Osteoblast (primary cell): ENCODE data around the gene MAP3K12. TPM values are rescaled to one million over a fixed set of nuclear protein-coding genes. Genes with fewer than 3 reads are reported as not detected.

Experiments
- DNase-seq: peaks from one replicate; pipeline ENCODE4 v3.0.0; 2011; ENCODE audit warnings: low spot score, mixed read lengths; ENCODE audit not compliant: insufficient read length; ENCODE audit errors: missing footprints
- H2AFZ ChIP-seq: 2 replicates; pipeline ENCODE4 v1.6.0; 2011; ENCODE audit warnings: mild to moderate bottlenecking, low read length
- H3K27ac ChIP-seq: 2 replicates; pipeline ENCODE4 v1.5.1; 2011; ENCODE audit warnings: mild to moderate bottlenecking, low read depth, low read length, moderate library complexity
- H3K27me3 ChIP-seq: 2 replicates; pipeline ENCODE4 v1.6.0; 2012; ENCODE audit warnings: mild to moderate bottlenecking, control low read depth, inconsistent platforms, low read length, moderate library complexity; ENCODE audit not compliant: insufficient read depth
- H3K36me3 ChIP-seq: 2 replicates; pipeline ENCODE4 v1.5.1; 2011; ENCODE audit warnings: mild to moderate bottlenecking, low read length, control low read depth, moderate library complexity; ENCODE audit not compliant: insufficient read depth
- H3K4me1 ChIP-seq: 2 replicates; pipeline ENCODE4 v1.5.1; 2011; ENCODE audit warnings: mild to moderate bottlenecking, low read length, control low read depth, moderate library complexity; ENCODE audit not compliant: insufficient read depth
- H3K4me2 ChIP-seq: 2 replicates; pipeline ENCODE4 v1.6.0; 2011; ENCODE audit warnings: mild to moderate bottlenecking, low read length; ENCODE audit not compliant: insufficient read depth
- H3K4me3 ChIP-seq: fragments of 200-600 bp; sonication (generic); 3 replicates; pipeline ENCODE4 v1.5.1; 2012; ENCODE audit warnings: mild to moderate bottlenecking, low read length, inconsistent platforms; ENCODE audit not compliant: insufficient read depth
- H3K79me2 ChIP-seq: 2 replicates; pipeline ENCODE4 v1.6.0; 2012; ENCODE audit warnings: mild to moderate bottlenecking, low read length, control low read depth, inconsistent platforms; ENCODE audit not compliant: insufficient read depth
- H3K9me3 ChIP-seq: 2 replicates; pipeline ENCODE4 v1.5.1; 2011; ENCODE audit warnings: low read depth, low read length, control low read depth
- H4K20me1 ChIP-seq: 2 replicates; pipeline ENCODE4 v1.6.0; 2012; ENCODE audit warnings: mild to moderate bottlenecking, low read length, control low read depth; ENCODE audit not compliant: insufficient read depth
- total RNA-seq: library from RNA; depleted of rRNA; stranded (reverse); fragments of >200 nt; gene quantifications from 2 replicates; pipeline ENCODE4 v1.2.3, GENCODE V29; 2012
- TF ChIP-seq, protein P1 (sequence below): IDR thresholded peaks from 2 replicates; pipeline ENCODE4 v1.5.1; 2011; ENCODE audit warnings: mild to moderate bottlenecking, low read depth, low read length, moderate library complexity; ENCODE audit errors: extremely low read depth

The MAP3K12 gene
- total RNA-seq, 1 donor: 49.6 TPM

DNA sequence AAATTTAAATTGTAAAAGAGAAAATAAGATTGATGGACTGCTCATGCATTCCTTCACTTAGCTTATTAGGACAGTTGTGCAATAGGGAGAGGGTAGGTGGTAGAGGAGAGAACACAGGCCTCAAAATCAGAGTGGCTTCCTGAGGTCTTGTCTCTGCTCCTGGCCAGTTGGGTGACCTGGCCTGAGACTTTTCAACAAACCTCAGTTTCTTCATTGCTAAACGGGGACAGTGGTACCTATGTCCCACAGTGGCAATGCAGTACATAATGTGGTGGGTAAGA lies 2.6 kb downstream of the MAP3K12 start:
- Histone ChIP-seq H3K9me3 (no peaks in the 10 kb centered on the region), H3K79me2 (peaks cover 64% of the 10 kb centered on the region), H4K20me1 (no peaks in the 10 kb centered on the region), H3K4me2 (peak overlapping the region; percentile 6), H3K27ac (no peak overlapping the region), H3K4me3 (no peak overlapping the region), H3K27me3 (no peaks in the 10 kb centered on the region), H3K4me1 (peaks cover 41% of the 10 kb centered on the region), H3K36me3 (peaks cover 4% of the 10 kb centered on the region), H2AFZ (no peak overlapping the region)
- TF ChIP-seq, protein P1, sequence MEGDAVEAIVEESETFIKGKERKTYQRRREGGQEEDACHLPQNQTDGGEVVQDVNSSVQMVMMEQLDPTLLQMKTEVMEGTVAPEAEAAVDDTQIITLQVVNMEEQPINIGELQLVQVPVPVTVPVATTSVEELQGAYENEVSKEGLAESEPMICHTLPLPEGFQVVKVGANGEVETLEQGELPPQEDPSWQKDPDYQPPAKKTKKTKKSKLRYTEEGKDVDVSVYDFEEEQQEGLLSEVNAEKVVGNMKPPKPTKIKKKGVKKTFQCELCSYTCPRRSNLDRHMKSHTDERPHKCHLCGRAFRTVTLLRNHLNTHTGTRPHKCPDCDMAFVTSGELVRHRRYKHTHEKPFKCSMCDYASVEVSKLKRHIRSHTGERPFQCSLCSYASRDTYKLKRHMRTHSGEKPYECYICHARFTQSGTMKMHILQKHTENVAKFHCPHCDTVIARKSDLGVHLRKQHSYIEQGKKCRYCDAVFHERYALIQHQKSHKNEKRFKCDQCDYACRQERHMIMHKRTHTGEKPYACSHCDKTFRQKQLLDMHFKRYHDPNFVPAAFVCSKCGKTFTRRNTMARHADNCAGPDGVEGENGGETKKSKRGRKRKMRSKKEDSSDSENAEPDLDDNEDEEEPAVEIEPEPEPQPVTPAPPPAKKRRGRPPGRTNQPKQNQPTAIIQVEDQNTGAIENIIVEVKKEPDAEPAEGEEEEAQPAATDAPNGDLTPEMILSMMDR: no peak
- no peak for DNase-seq

DNA sequence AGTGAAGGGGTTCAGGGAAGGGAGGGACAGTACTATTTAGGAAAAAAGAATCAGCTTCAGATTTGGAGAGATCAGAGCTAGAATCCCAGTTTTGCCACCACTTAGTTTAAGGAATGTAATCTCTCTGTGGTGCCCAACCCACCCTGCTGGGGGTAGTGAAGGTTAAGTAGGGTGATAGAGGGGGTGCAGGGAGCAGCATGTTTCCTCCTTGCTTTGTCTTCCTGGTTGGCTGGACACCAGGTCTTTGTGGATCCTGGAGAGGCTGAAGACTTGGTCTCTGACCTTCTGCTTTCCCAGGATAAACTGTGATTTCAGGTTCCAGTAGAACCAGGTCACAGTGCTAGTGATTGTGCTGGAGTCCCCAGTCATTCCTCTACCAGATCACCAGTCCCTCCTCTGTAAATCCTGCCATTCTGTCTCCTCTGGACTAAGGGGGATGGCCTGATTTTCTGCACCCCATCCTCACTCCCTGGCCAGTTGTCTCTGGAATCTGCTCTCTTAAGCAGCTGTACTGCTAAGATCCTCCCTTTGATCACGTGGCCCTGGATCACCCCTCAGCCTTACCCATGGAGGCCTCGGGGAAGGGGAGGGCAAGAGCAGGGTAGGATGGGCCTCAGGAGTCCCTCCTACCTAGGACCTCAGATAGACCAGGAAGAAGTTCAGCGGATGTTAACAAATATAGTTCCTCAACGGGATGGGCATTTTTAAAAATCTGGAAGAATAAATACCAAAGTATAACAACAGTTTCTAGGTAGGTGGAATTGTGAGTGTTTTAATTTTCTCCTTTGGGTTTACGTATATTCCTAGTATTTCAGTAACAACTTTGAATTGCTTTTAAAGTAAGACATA lies 3.1 kb downstream of the MAP3K12 start:
- DNase-seq: peak; percentile 78
- H3K4me1 ChIP-seq: peaks cover 37% of the 10 kb centered on the region
- H3K4me3 ChIP-seq: no peak overlapping the region
- H2AFZ ChIP-seq: no peak overlapping the region
- peaks cover 4% of the 10 kb centered on the region for H3K36me3 ChIP-seq
- H3K27me3 ChIP-seq: no peaks in the 10 kb centered on the region
- TF ChIP-seq, protein P1: no peak
- H4K20me1 ChIP-seq: no peaks in the 10 kb centered on the region
- H3K9me3 ChIP-seq: no peaks in the 10 kb centered on the region
- peak overlapping the region; percentile 6 for H3K4me2 ChIP-seq
- H3K27ac ChIP-seq: peak overlapping the region; percentile 17
- peaks cover 62% of the 10 kb centered on the region for H3K79me2 ChIP-seq

GRCh38 chr12:53493610-53494391 lies 5.5 kb downstream of the MAP3K12 start:
- H2AFZ ChIP-seq: peak overlapping the region; percentile 77
- peak overlapping the region; percentile 87 for H3K4me2 ChIP-seq
- DNase-seq: no peak
- H3K4me1 ChIP-seq: peaks cover 25% of the 10 kb centered on the region
- H3K4me3 ChIP-seq: peak overlapping the region; percentile 76
- no peaks in the 10 kb centered on the region for H3K9me3 ChIP-seq
- H3K27me3 ChIP-seq: no peaks in the 10 kb centered on the region
- TF ChIP-seq, protein P1: no peak
- peak overlapping the region; percentile 74 for H3K27ac ChIP-seq
- no peaks in the 10 kb centered on the region for H4K20me1 ChIP-seq
- peaks cover 70% of the 10 kb centered on the region for H3K79me2 ChIP-seq
- peaks cover 4% of the 10 kb centered on the region for H3K36me3 ChIP-seq
